ENCODE data around the gene MYL10.

The MYL10 gene

GRCh38 chr7:101589976-101590662, 39.0 kb downstream of the MYL10 start:
- no peak overlapping the region for H3K4me3 ChIP-seq (ENCODE audit: low read depth, low read length)
- no peak for DNase-seq (ENCODE audit: low read depth, low spot score)
- in situ Hi-C loops (cut with HindIII; ENCODE audit: low sequenced_read_pairs), result no loop called here
- TF ChIP-seq CTCF (IDR thresholded peaks at IDR 0.05; ENCODE audit: low read depth, low read length), result no peak

- TF ChIP-seq CTCF (IDR thresholded peaks at IDR 0.05; ENCODE audit: low read depth, low read length), result no peak
- no peak for DNase-seq (ENCODE audit: low read depth, low spot score)
- in situ Hi-C loops (cut with HindIII; ENCODE audit: low sequenced_read_pairs), result no loop called here
- H3K4me3 ChIP-seq (ENCODE audit: low read depth, low read length), result no peak overlapping the region
These were observed 40.0 kb downstream of the MYL10 start for GRCh38 chr7:101589052-101589451.

- no peak for TF ChIP-seq CTCF (IDR thresholded peaks at IDR 0.05; ENCODE audit: low read depth, low read length)
- DNase-seq (ENCODE audit: low read depth, low spot score), result no peak
- in situ Hi-C loops (cut with HindIII; ENCODE audit: low sequenced_read_pairs), result no loop called here
- no peak overlapping the region for H3K4me3 ChIP-seq (ENCODE audit: low read depth, low read length)
These were observed 40.8 kb downstream of the MYL10 start for GRCh38 chr7:101588131-101588935.

GRCh38 chr7:101586906-101587677, 42.0 kb downstream of the MYL10 start:
- DNase-seq (ENCODE audit: low read depth, low spot score), result no peak
- in situ Hi-C loops (cut with HindIII; ENCODE audit: low sequenced_read_pairs), result no loop called here
- no peak overlapping the region for H3K4me3 ChIP-seq (ENCODE audit: low read depth, low read length)
- TF ChIP-seq CTCF (IDR thresholded peaks at IDR 0.05; ENCODE audit: low read depth, low read length), result no peak

GRCh38 chr7:101586078-101586905, 42.8 kb downstream of the MYL10 start:
- DNase-seq (ENCODE audit: low read depth, low spot score), result no peak
- TF ChIP-seq CTCF (IDR thresholded peaks at IDR 0.05; ENCODE audit: low read depth, low read length), result no peak
- H3K4me3 ChIP-seq (ENCODE audit: low read depth, low read length), result no peak overlapping the region
- in situ Hi-C loops (cut with HindIII; ENCODE audit: low sequenced_read_pairs), result no loop called here

- DNase-seq (ENCODE audit: low read depth, low spot score), result no peak
- no peak for TF ChIP-seq CTCF (IDR thresholded peaks at IDR 0.05; ENCODE audit: low read depth, low read length)
- in situ Hi-C loops (cut with HindIII; ENCODE audit: low sequenced_read_pairs), result no loop called here
These were observed 46.1 kb downstream of the MYL10 start for GRCh38 chr7:101582971-101583370.

More at GRCh38 chr7:101582971-101583370, 46.1 kb downstream of the MYL10 start:
- no peak overlapping the region for H3K4me3 ChIP-seq (ENCODE audit: low read depth, low read length)

Data from astrocyte of the spinal cord (primary cell).